Ramos (cell line): ENCODE results near the gene CDH16.

ENCODE experiments used
- in situ Hi-C: fragments of 300-500 bp; cut with MboI; formaldehyde crosslinking; loops from one replicate; pipeline ENCODE4 v1.14.3; 2022; ENCODE audit warnings: low sequenced_read_pairs; ENCODE audit not compliant: unreplicated experiment

Gene CDH16

GRCh38 chr16:66915041-66915440 is 3.6 kb downstream of the CDH16 start:
- in situ Hi-C loops = no loop called here

- in situ Hi-C loops = no loop called here
Observed at GRCh38 chr16:66914541-66914940, 4.1 kb downstream of the CDH16 start.

GRCh38 chr16:66913711-66914110 is 5.0 kb downstream of the CDH16 start:
- in situ Hi-C loops = no loop called here

- in situ Hi-C loops = no loop called here
Observed at GRCh38 chr16:66913081-66913480, 5.6 kb downstream of the CDH16 start.

GRCh38 chr16:66911801-66912200 is 6.9 kb downstream of the CDH16 start:
- in situ Hi-C loops = no loop called here

GRCh38 chr16:66911112-66911511 is 7.6 kb downstream of the CDH16 start:
- in situ Hi-C loops = no loop called here

GRCh38 chr16:66910175-66910940 is 8.3 kb downstream of the CDH16 start:
- in situ Hi-C loops = no loop called here

GRCh38 chr16:66908762-66909559 is 9.7 kb downstream of the CDH16 start:
- in situ Hi-C loops = no loop called here

GRCh38 chr16:66908116-66908515 is 10.6 kb downstream of the CDH16 start:
- in situ Hi-C loops = no loop called here

GRCh38 chr16:66906916-66907836 is 11.5 kb downstream of the CDH16 start:
- in situ Hi-C loops = no loop called here

- in situ Hi-C loops = no loop called here
Observed at GRCh38 chr16:66905633-66906539, 12.8 kb downstream of the CDH16 start.

GRCh38 chr16:66904846-66905632 is 13.6 kb downstream of the CDH16 start:
- in situ Hi-C loops = no loop called here

GRCh38 chr16:66904428-66904845 is 14.2 kb downstream of the CDH16 start:
- in situ Hi-C loops = no loop called here

- in situ Hi-C loops = no loop called here
Observed at GRCh38 chr16:66903544-66904427, 14.9 kb downstream of the CDH16 start.

GRCh38 chr16:66902648-66903543 is 15.8 kb downstream of the CDH16 start:
- in situ Hi-C loops = no loop called here

GRCh38 chr16:66901626-66902025 is 17.1 kb downstream of the CDH16 start:
- in situ Hi-C loops = no loop called here
